Tibial nerve (tissue), 4 donors: ENCODE data around the gene VARS1. TPM values are rescaled to one million over a fixed set of nuclear protein-coding genes. Genes with fewer than 3 reads are reported as not detected.
A peak's percentile ranks its signal among the peaks of the same experiment; 100 is the strongest.

Experiments
- DNase-seq, 2 donors: peaks; one replicate each; pipeline ENCODE4 v3.0.0-alpha.2; 2019; ENCODE audit warnings: low spot score in 2 of 2
- H3K27ac ChIP-seq, 4 donors: fragments of 200-600 bp; sonication (generic) in 3 of 4; one replicate each; pipeline ENCODE4 v1.5.1; 2017 to 2019; ENCODE audit warnings: mild to moderate bottlenecking in 1 of 4
- H3K27me3 ChIP-seq, 2 donors: fragments of 200-600 bp; sonication (generic) in 1 of 2; one replicate each; pipeline versions ENCODE4 v1.5.1 to v1.6.0; 2017 to 2019
- H3K36me3 ChIP-seq, 3 donors: fragments of 200-600 bp; sonication (generic); one replicate each; pipeline ENCODE4 v1.5.1; 2018 to 2019
- H3K4me1 ChIP-seq, 4 donors: fragments of 200-600 bp; sonication (generic) in 3 of 4; one replicate each; pipeline ENCODE4 v1.5.1; 2017 to 2019
- H3K4me3 ChIP-seq, 4 donors: fragments of 200-600 bp; sonication (generic) in 3 of 4; one replicate each; pipeline ENCODE4 v1.5.1; 2017 to 2019; ENCODE audit warnings: mild to moderate bottlenecking in 1 of 4, moderate library complexity in 1 of 4
- H3K9me3 ChIP-seq, 4 donors: fragments of 200-600 bp; sonication (generic) in 3 of 4; one replicate each; pipeline ENCODE4 v1.5.1; 2017 to 2019
- CTCF ChIP-seq, 5 experiments: fragments of 200-600 bp in 3 of 5; fragments of 450-650 bp in 2 of 5; sonication (generic) in 3 of 5; IDR thresholded peaks; one replicate each; pipeline ENCODE4 v1.5.1; 2016 to 2019; ENCODE audit warnings: antibody characterized with exemption in 5 of 5, mild to moderate bottlenecking in 3 of 5, moderate library complexity in 2 of 5
- EP300 ChIP-seq, 2 donors: sonication (generic); formaldehyde crosslinking; IDR thresholded peaks; one replicate each; pipeline ENCODE4 v1.6.1; 2017; ENCODE audit warnings: antibody characterized with exemption in 2 of 2, mild to moderate bottlenecking in 1 of 2
- POLR2A ChIP-seq, 2 donors: fragments of 450-650 bp; IDR thresholded peaks; one replicate each; pipeline ENCODE4 v1.6.1; 2017; ENCODE audit warnings: antibody characterized with exemption in 2 of 2, mild to moderate bottlenecking in 2 of 2, moderate library complexity in 2 of 2
- WGBS, 2 donors: methylation state at CpG; one replicate each; pipeline ENCODE4 v1.1.5; 2018; 5-methylcytosine and 5-hydroxymethylcytosine counted together
- total RNA-seq, 4 donors: library from RNA; depleted of rRNA; stranded (reverse); fragments of >200 nt; gene quantifications; one replicate each; pipeline ENCODE4 v1.1.0, GENCODE V29; 2016

The VARS1 gene
- total RNA-seq, 4 donors from 2014 or later = 40.8 to 58.6 (median 50.1) TPM

GRCh38 chr6:31765559-31765909, 30.0 kb downstream of the VARS1 start:
- TF ChIP-seq EP300 (IDR thresholded peaks at IDR 0.05) = no peak
- 88 to 91% methylated on average over 9 of the region's 9 CpGs for WGBS, 2 donors
- peaks cover 0 to 21% (median 0%) of the 10 kb centered on the region in 4 donors for H3K4me1 ChIP-seq
- no peak overlapping the region for H3K27ac ChIP-seq
- no peak overlapping the region for H3K4me3 ChIP-seq
- no peaks in the 10 kb centered on the region for H3K9me3 ChIP-seq
- no peaks in the 10 kb centered on the region for H3K27me3 ChIP-seq
- DNase-seq = no peak
- peaks cover 0 to 24% (median 0%) of the 10 kb centered on the region in 3 donors for H3K36me3 ChIP-seq

GRCh38 chr6:31764198-31764597, 31.4 kb downstream of the VARS1 start:
- Histone ChIP-seq H3K4me3 (no peak overlapping the region), H3K9me3 (no peaks in the 10 kb centered on the region), H3K27me3 (no peaks in the 10 kb centered on the region), H3K4me1 (peaks cover 0 to 21% (median 0%) of the 10 kb centered on the region in 4 donors), H3K36me3 (peaks cover 0 to 37% (median 0%) of the 10 kb centered on the region in 3 donors), H3K27ac (no peak overlapping the region)
- no peak for DNase-seq
- WGBS, 2 donors = 81 to 84% methylated on average over 4 of the region's 4 CpGs
- TF ChIP-seq CTCF (IDR thresholded peaks at IDR 0.05) = no peak
- no peak for TF ChIP-seq EP300 (IDR thresholded peaks at IDR 0.05)
- TF ChIP-seq POLR2A (IDR thresholded peaks at IDR 0.05) = no peak

GRCh38 chr6:31763619-31763940, 32.0 kb downstream of the VARS1 start:
- DNase-seq = no peak
- peaks cover 0 to 44% (median 0%) of the 10 kb centered on the region in 3 donors for H3K36me3 ChIP-seq
- no peak overlapping the region for H3K4me3 ChIP-seq
- H3K27me3 ChIP-seq = no peaks in the 10 kb centered on the region
- no peaks in the 10 kb centered on the region for H3K9me3 ChIP-seq
- 5 to 10% methylated on average over 1 of the region's 1 CpG for WGBS, 2 donors
- H3K27ac ChIP-seq = peak overlapping the region in 2 of 4 donors; percentile 54 to 61
- TF ChIP-seq CTCF (IDR thresholded peaks at IDR 0.05) (no peak), EP300 (IDR thresholded peaks at IDR 0.05) (no peak), POLR2A (IDR thresholded peaks at IDR 0.05) (no peak)
- H3K4me1 ChIP-seq = peaks cover 0 to 21% (median 0%) of the 10 kb centered on the region in 4 donors

- Histone ChIP-seq H3K4me3 (no peak overlapping the region), H3K4me1 (peaks cover 0 to 21% (median 0%) of the 10 kb centered on the region in 4 donors), H3K27me3 (no peaks in the 10 kb centered on the region), H3K9me3 (no peaks in the 10 kb centered on the region), H3K27ac (peak overlapping the region in 2 of 4 donors; percentile 54 to 61), H3K36me3 (peaks cover 0 to 45% (median 0%) of the 10 kb centered on the region in 3 donors)
- TF ChIP-seq POLR2A (IDR thresholded peaks at IDR 0.05) (no peak), EP300 (IDR thresholded peaks at IDR 0.05) (no peak), CTCF (IDR thresholded peaks at IDR 0.05) (no peak)
- 40 to 61% methylated on average over 4 to 7 of the region's 8 CpGs for WGBS, 2 donors
- DNase-seq = no peak
Observed at GRCh38 chr6:31762878-31763618, 32.5 kb downstream of the VARS1 start.

GRCh38 chr6:31762356-31762755, 33.2 kb downstream of the VARS1 start, which contains the start of gene SAPCD1:
SAPCD1 (plus strand) TSS chr6:31762656; CDS start chr6:31763055, 399 bp downstream.
- H3K27me3 ChIP-seq = no peaks in the 10 kb centered on the region
- TF ChIP-seq CTCF (IDR thresholded peaks at IDR 0.05) (no peak), EP300 (IDR thresholded peaks at IDR 0.05) (no peak), POLR2A (IDR thresholded peaks at IDR 0.05) (no peak)
- H3K27ac ChIP-seq = peak within 1 kb of the TSS in 2 of 4 donors; percentile 54 to 61
- 76 to 77% methylated on average over 4 of the region's 4 CpGs for WGBS, 2 donors
- H3K9me3 ChIP-seq = no peaks in the 10 kb centered on the region
- no peak for DNase-seq
- H3K4me3 ChIP-seq = no peak within 1 kb of the TSS
- peaks cover 0 to 21% (median 0%) of the 10 kb centered on the region in 4 donors for H3K4me1 ChIP-seq
- peaks cover 0 to 45% (median 0%) of the 10 kb centered on the region in 3 donors for H3K36me3 ChIP-seq
